GM23248 (cell line): Measurements from ENCODE around the gene CAMSAP2.

Source experiments
- EZH2 ChIP-seq: fragments of 200-600 bp; sonication (generic); IDR thresholded peaks from 2 replicates; pipeline ENCODE4 v1.6.1; 2018; ENCODE audit warnings: antibody characterized with exemption, mild to moderate bottlenecking; ENCODE audit not compliant: insufficient read depth, poor library complexity, severe bottlenecking
- EZH2phosphoT487 ChIP-seq: fragments of 200-600 bp; sonication (generic); IDR thresholded peaks from 2 replicates; pipeline ENCODE4 v1.6.1; 2018; ENCODE audit warnings: antibody characterized with exemption, moderate library complexity, mild to moderate bottlenecking, low read depth; ENCODE audit not compliant: insufficient read depth

DNA sequence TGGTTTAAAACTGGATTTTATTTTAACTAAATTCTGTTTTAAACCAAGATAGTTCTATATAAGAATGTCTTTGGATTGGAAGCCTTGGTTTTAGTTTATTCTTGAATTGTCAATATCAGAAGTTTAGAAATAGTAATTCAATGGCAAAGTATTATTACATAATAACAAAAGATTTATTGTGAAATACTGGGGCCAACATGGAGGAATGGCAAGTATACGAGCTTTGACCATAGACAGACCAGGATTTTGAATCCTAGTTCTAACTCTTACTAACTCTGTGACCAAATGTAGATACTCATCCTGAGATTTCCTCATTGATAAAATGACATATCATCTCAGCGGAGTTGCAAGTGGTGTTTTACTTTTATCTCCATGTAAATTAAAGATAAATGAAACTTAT is 63.3 kb downstream of the CAMSAP2 start:
- TF ChIP-seq EZH2 (no peak), EZH2phosphoT487 (no peak)
